LoVo (cell line): ENCODE measurements around the gene ARFRP1.

Experiments used
- DNase-seq: peaks from one replicate; pipeline ENCODE4 v3.0.0-alpha.2; 2016; ENCODE audit warnings: low spot score

ARFRP1 gene

GRCh38 chr20:63707558-63708300 is at the start of gene ARFRP1, which contains the start of gene ZGPAT:
TSS of gene ARFRP1 (minus strand) at chr20:63707976. CDS start at chr20:63707091, 885 bp downstream.
TSS of gene ZGPAT (plus strand) at chr20:63708039. CDS start at chr20:63708581, 542 bp downstream.
- DNase-seq = peak; percentile 83

GRCh38 chr20:63756648-63756991 is 48.8 kb upstream of the ARFRP1 start:
- DNase-seq = no peak

GRCh38 chr20:63755933-63756647 is 48.3 kb upstream of the ARFRP1 start:
- DNase-seq = no peak

GRCh38 chr20:63754008-63754407 is 46.2 kb upstream of the ARFRP1 start:
- DNase-seq = no peak

- no peak for DNase-seq
Observed at GRCh38 chr20:63753381-63753780, 45.6 kb upstream of the ARFRP1 start.

- DNase-seq = no peak
Observed at GRCh38 chr20:63752411-63753101, 44.8 kb upstream of the ARFRP1 start.

GRCh38 chr20:63751471-63752271 is 43.9 kb upstream of the ARFRP1 start:
- DNase-seq = no peak

- DNase-seq = no peak
Observed at GRCh38 chr20:63750807-63751470, 43.2 kb upstream of the ARFRP1 start.

GRCh38 chr20:63749597-63750508 is 42.1 kb upstream of the ARFRP1 start:
- DNase-seq = no peak

GRCh38 chr20:63748934-63749270 is 41.1 kb upstream of the ARFRP1 start:
- no peak for DNase-seq

- DNase-seq = no peak
Observed at GRCh38 chr20:63748070-63748933, 40.5 kb upstream of the ARFRP1 start.

- no peak for DNase-seq
Observed at GRCh38 chr20:63747622-63748069, 39.9 kb upstream of the ARFRP1 start.

GRCh38 chr20:63746751-63747315 is 39.1 kb upstream of the ARFRP1 start:
- DNase-seq = no peak

GRCh38 chr20:63745961-63746731 is 38.4 kb upstream of the ARFRP1 start:
- DNase-seq = no peak

- no peak for DNase-seq
Observed at GRCh38 chr20:63745424-63745805, 37.6 kb upstream of the ARFRP1 start.

GRCh38 chr20:63744574-63745423 is 37.0 kb upstream of the ARFRP1 start:
- DNase-seq = no peak

- DNase-seq = no peak
Observed at GRCh38 chr20:63744158-63744557, 36.4 kb upstream of the ARFRP1 start.
